ENCODE measurements around the gene PHAX. TPM values are rescaled to one million over a fixed set of nuclear protein-coding genes. Genes with fewer than 3 reads are reported as not detected.

The PHAX gene
- polyA plus RNA-seq, 2 of the 4 experiments (the other 2 are of a cell fraction) = 74.8 to 90.2 TPM

DNA sequence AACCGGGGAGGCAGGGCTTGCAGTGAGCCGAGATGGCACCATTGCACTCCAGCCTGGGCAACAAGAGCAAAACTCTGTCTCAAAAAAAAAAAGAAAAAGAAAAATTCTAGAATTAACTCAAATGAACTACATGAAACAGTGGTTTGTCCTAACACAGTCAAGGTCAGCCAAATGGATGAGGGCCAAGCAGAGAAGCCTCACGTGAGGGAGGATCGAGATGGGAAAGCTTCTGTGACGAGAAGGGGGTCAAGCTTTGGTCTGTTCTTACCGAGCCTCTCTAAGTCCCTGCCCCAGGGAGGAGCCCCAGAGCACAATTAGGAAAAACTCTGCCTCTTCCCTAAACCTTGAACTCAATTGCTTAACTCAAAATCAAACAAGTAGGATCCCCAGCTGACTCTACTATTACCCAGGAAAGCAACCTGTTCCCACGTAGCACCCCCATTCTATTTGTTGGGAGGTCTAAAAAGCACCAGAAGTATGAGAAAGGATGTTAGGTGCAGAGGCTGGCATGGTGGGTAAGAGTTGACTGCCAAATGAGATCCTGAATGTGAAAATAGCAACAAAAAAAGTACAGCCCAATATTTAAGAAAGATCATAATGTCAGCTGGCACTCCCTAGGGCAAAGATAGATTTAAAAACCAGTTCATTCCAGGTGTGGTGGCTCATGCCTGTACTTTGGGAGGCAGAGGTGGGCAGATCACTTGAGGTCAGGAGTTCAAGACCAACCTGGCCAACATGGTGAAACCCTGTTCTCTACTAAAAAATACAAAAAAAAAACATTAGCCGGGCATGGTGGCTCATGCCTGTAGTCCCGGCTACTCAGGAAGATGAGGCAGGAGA is 13.0 kb upstream of the PHAX start:
- CTCF ChIA-PET = interaction anchor here (1.4 to 2.6 kb wide), 2 partner anchors 13 to 235 kb away, joined by 3 to 8 read pairs; partner anchors contain the start of gene PHAX
- FAIRE-seq (no peak), ATAC-seq (no peak), DNase-seq (ENCODE audit: low read depth in 1 of 2, low spot score in 1 of 2) (no peak)
- Histone ChIP-seq H3K4me2 (no peak overlapping the region), H3K27ac (no peak overlapping the region), H3K9me3 (no peaks in the 10 kb centered on the region), H3K4me1 (peaks cover 2% of the 10 kb centered on the region; the same call in 1 of the 3 replicates), H3K4me3 (no peak overlapping the region)
- TF ChIP-seq FOXS1 (CRISPR knock-in tag; IDR thresholded peaks at IDR 0.05) (no peak), FOSB (CRISPR knock-in tag; IDR thresholded peaks at IDR 0.05) (no peak), MYC (IDR thresholded peaks at IDR 0.05; ENCODE audit: borderline replicate concordance, low read length) (no peak), SREBF2 (IDR thresholded peaks at IDR 0.05) (no peak), ZSCAN20 (CRISPR knock-in tag; IDR thresholded peaks at IDR 0.05) (no peak), RNF2 (IDR thresholded peaks at IDR 0.05; ENCODE audit: borderline replicate concordance, low read depth) (no peak), JUNB (IDR thresholded peaks at IDR 0.05) (no peak), NR3C1 (IDR thresholded peaks at IDR 0.05) (no peak), CHD4 (IDR thresholded peaks at IDR 0.05; ENCODE audit: borderline replicate concordance) (no peak), HOXA7 (CRISPR knock-in tag; IDR thresholded peaks at IDR 0.05) (no peak), KDM5A (IDR thresholded peaks at IDR 0.05) (no peak)
- TF ChIP-seq, protein P1, sequence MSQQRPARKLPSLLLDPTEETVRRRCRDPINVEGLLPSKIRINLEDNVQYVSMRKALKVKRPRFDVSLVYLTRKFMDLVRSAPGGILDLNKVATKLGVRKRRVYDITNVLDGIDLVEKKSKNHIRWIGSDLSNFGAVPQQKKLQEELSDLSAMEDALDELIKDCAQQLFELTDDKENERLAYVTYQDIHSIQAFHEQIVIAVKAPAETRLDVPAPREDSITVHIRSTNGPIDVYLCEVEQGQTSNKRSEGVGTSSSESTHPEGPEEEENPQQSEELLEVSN (IDR thresholded peaks at IDR 0.05; ENCODE audit: borderline replicate concordance, low read depth) = no peak
- TF ChIP-seq, protein P2, sequence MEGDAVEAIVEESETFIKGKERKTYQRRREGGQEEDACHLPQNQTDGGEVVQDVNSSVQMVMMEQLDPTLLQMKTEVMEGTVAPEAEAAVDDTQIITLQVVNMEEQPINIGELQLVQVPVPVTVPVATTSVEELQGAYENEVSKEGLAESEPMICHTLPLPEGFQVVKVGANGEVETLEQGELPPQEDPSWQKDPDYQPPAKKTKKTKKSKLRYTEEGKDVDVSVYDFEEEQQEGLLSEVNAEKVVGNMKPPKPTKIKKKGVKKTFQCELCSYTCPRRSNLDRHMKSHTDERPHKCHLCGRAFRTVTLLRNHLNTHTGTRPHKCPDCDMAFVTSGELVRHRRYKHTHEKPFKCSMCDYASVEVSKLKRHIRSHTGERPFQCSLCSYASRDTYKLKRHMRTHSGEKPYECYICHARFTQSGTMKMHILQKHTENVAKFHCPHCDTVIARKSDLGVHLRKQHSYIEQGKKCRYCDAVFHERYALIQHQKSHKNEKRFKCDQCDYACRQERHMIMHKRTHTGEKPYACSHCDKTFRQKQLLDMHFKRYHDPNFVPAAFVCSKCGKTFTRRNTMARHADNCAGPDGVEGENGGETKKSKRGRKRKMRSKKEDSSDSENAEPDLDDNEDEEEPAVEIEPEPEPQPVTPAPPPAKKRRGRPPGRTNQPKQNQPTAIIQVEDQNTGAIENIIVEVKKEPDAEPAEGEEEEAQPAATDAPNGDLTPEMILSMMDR (IDR thresholded peaks at IDR 0.05) = no peak
- TF ChIP-seq, protein P3, sequence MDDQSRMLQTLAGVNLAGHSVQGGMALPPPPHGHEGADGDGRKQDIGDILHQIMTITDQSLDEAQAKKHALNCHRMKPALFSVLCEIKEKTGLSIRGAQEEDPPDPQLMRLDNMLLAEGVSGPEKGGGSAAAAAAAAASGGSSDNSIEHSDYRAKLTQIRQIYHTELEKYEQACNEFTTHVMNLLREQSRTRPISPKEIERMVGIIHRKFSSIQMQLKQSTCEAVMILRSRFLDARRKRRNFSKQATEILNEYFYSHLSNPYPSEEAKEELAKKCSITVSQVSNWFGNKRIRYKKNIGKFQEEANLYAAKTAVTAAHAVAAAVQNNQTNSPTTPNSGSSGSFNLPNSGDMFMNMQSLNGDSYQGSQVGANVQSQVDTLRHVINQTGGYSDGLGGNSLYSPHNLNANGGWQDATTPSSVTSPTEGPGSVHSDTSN (IDR thresholded peaks at IDR 0.05) = no peak
- POLR2A ChIA-PET = no interaction called here
- 90% methylated on average over 9 of the region's 9 CpGs for WGBS (ENCODE audit: missing lambda C conversion rate)

DNA sequence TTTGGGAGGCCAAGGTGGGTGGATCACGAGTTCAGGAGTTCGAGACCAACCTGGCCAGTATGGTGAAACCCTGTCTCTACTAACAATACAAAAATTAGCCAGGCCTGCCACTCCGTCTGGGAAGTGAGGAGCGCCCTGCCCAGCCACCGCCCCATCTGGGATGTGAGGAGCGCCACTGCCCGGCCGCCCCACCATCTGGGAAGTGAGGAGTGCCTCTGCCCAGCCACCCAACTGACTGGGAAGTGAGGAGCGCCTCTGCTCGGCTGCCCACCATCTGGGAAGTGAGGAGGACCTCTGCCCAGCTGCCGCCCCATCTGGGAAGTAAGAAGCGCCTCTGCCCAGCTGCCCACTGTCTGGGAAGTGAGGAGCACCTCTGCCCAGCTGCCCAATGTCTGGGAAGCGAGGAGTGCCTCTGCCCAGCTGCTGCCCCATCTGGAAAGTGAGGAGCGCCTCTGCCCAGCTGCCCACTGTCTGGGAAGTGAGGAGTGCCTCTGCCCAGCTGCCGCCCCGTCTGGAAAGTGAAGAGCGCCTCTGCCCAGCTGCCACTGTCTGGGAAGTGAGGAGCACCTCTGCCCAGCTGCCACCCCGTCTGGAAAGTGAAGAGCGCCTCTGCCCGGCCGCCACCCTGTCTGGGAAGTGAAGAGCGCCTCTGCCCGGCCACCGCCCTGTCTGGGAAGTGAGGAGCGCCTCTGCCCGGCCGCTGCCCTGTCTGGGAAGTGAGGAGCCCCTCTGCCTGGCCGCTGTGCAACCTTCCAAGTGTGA is 11.0 kb upstream of the PHAX start:
- Histone ChIP-seq H3K4me3 (no peak overlapping the region), H3K4me1 (peaks cover 14% of the 10 kb centered on the region), H3K9me3 (no peaks in the 10 kb centered on the region), H3K4me2 (no peak overlapping the region), H3K27ac (no peak overlapping the region)
- FAIRE-seq = no peak
- ChIA-PET CTCF (interaction anchor here (4.5 kb wide), 1 partner anchor 11 kb away, joined by 22 read pairs; the partner anchor contains the start of gene PHAX), POLR2A (no interaction called here)
- 94% methylated on average over 20 of the region's 28 CpGs for WGBS (ENCODE audit: missing lambda C conversion rate)
- no peak for DNase-seq (ENCODE audit: low read depth in 1 of 2, low spot score in 1 of 2)
- TF ChIP-seq EHF (CRISPR knock-in tag; IDR thresholded peaks at IDR 0.05) = no peak
- no peak for TF ChIP-seq TFCP2L1 (CRISPR knock-in tag; IDR thresholded peaks at IDR 0.05)
- no peak for TF ChIP-seq MAFK (IDR thresholded peaks at IDR 0.05; ENCODE audit: partially characterized antibody)
- no peak for TF ChIP-seq POLR2AphosphoS2 (conservative IDR thresholded peaks at IDR 0.05; ENCODE audit: low read length)
- no peak for TF ChIP-seq RAD21 (conservative IDR thresholded peaks at IDR 0.05 in 1 of 2, IDR thresholded peaks at IDR 0.05 in 1 of 2)
- TF ChIP-seq CHD4 (IDR thresholded peaks at IDR 0.05; ENCODE audit: borderline replicate concordance) = no peak
- TF ChIP-seq, protein P4, sequence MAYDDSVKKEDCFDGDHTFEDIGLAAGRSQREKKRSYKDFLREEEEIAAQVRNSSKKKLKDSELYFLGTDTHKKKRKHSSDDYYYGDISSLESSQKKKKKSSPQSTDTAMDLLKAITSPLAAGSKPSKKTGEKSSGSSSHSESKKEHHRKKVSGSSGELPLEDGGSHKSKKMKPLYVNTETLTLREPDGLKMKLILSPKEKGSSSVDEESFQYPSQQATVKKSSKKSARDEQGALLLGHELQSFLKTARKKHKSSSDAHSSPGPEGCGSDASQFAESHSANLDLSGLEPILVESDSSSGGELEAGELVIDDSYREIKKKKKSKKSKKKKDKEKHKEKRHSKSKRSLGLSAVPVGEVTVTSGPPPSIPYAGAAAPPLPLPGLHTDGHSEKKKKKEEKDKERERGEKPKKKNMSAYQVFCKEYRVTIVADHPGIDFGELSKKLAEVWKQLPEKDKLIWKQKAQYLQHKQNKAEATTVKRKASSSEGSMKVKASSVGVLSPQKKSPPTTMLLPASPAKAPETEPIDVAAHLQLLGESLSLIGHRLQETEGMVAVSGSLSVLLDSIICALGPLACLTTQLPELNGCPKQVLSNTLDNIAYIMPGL (CRISPR knock-in tag; IDR thresholded peaks at IDR 0.05; ENCODE audit: borderline replicate concordance) = no peak
- TF ChIP-seq, protein P1 (IDR thresholded peaks at IDR 0.05; ENCODE audit: borderline replicate concordance, low read depth) = no peak
- TF ChIP-seq, protein P3 (IDR thresholded peaks at IDR 0.05) = no peak
- TF ChIP-seq CEBPB (IDR thresholded peaks at IDR 0.05) = no peak
- TF ChIP-seq JUNB (IDR thresholded peaks at IDR 0.05) = no peak
- TF ChIP-seq TP53 (CRISPR knock-in tag; IDR thresholded peaks at IDR 0.05) = no peak
- TF ChIP-seq MYC (IDR thresholded peaks at IDR 0.05; ENCODE audit: borderline replicate concordance, low read length) = no peak
- TF ChIP-seq CBX8 (IDR thresholded peaks at IDR 0.05) = no peak
- no peak for TF ChIP-seq SREBF2 (IDR thresholded peaks at IDR 0.05)
- no peak for ATAC-seq

Data from A549 (cell line).